SU-DHL-6 (cell line): ENCODE data around the gene NPAS3.

Experiments
- EZH2phosphoT487 ChIP-seq: fragments of 200-600 bp; sonication (generic), shearing (Covaris generic); conservative IDR thresholded peaks from 2 replicates; pipeline ENCODE4 v1.6.1; 2018; ENCODE audit warnings: mild to moderate bottlenecking, antibody characterized with exemption, low read length, moderate library complexity, mixed read lengths
- TF ChIP-seq, protein P1 (sequence below): fragments of 200-600 bp; sonication (generic); IDR thresholded peaks from one replicate; pipeline ENCODE4 v1.5.1; 2017; ENCODE audit warnings: antibody characterized with exemption, mild to moderate bottlenecking, low read length, moderate library complexity; ENCODE audit not compliant: insufficient read depth, poor library complexity, severe bottlenecking

DNA sequence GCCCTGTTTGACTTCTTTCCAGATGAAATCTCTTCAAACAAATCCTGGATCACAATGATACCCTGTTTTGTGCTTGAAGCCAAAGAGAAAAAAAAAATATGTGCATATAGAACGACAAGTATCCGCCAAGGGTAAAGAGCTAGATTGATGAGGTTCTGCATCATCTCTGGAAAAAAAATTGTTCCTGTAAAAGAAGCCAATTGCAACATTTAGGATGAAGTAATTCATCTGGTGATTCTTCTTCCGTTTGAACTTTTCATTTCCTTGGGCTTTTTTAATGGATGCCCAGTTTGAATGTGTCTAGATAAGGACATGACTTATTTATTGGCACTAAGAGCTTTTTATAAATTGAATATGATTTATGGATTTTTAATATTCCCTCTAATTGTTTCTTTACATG lies 38.1 kb upstream of the NPAS3 start:
- TF ChIP-seq, protein P1, sequence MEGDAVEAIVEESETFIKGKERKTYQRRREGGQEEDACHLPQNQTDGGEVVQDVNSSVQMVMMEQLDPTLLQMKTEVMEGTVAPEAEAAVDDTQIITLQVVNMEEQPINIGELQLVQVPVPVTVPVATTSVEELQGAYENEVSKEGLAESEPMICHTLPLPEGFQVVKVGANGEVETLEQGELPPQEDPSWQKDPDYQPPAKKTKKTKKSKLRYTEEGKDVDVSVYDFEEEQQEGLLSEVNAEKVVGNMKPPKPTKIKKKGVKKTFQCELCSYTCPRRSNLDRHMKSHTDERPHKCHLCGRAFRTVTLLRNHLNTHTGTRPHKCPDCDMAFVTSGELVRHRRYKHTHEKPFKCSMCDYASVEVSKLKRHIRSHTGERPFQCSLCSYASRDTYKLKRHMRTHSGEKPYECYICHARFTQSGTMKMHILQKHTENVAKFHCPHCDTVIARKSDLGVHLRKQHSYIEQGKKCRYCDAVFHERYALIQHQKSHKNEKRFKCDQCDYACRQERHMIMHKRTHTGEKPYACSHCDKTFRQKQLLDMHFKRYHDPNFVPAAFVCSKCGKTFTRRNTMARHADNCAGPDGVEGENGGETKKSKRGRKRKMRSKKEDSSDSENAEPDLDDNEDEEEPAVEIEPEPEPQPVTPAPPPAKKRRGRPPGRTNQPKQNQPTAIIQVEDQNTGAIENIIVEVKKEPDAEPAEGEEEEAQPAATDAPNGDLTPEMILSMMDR: no peak
- TF ChIP-seq EZH2phosphoT487: no peak
